Right ventricle myocardium inferior (tissue), 1 donor: ENCODE data around the gene NSL1. TPM values are rescaled to one million over a fixed set of nuclear protein-coding genes. Genes with fewer than 3 reads are reported as not detected.
A peak's percentile ranks its signal among the peaks of the same experiment; 100 is the strongest.
"Not testable (repeated sequence)": the region's sequence is repeated elsewhere in the genome, so short reads cannot be mapped to it uniquely, and the experiment has no call there.

ENCODE experiments used
- ATAC-seq: fragments of 200-7000 bp; cut with Tn5 transposase; one replicate; pipeline ENCODE4 v1.9.1; 2020; ENCODE audit warnings: mild to moderate bottlenecking, moderate library complexity
- DNase-seq: peaks from one replicate; pipeline ENCODE4 v3.0.0; 2021; ENCODE audit errors: missing footprints
- intact Hi-C: fragments of 100-400 bp; cut with DNase I; formaldehyde crosslinking; loops from one replicate; pipeline ENCODE4 v1.11.0; 2022
- total RNA-seq: library from RNA; stranded (reverse); fragmentation: NEBNext Ultra II Directional; extraction: Animal tissue kit (Norgen Biotek cat#: 25700); gene quantifications from one replicate; pipeline ENCODE4 v1.2.1, GENCODE V29; 2021
- donor health status: DM: no; HTN: yes; CAD: no; lungs with severe emphysema.

The NSL1 gene
- total RNA-seq, 1 donor from 2014 or later: 26.7 TPM

GRCh38 chr1:212791261-212791675, 309 bp downstream of the NSL1 start:
- no peak for DNase-seq
- peak; percentile 56 for ATAC-seq
- intact Hi-C loops: loop anchor here (1.0 kb wide), 1 partner anchor 183 kb away; the partner anchor contains the start of gene ATF3

- intact Hi-C loops: no loop called here
- ATAC-seq: no peak
- DNase-seq: no peak
Observed at GRCh38 chr1:212785871-212786270, 5.7 kb downstream of the NSL1 start.

- intact Hi-C loops: loop anchor here (5.0 kb wide), 2 partner anchors 117 to 327 kb away; no protein-coding TSS in a partner anchor
- DNase-seq (no peak), ATAC-seq (no peak)
Observed at GRCh38 chr1:212783976-212784375, 7.6 kb downstream of the NSL1 start.

GRCh38 chr1:212782422-212783154, 9.0 kb downstream of the NSL1 start:
- intact Hi-C loops: loop anchor here (1.0 to 5.0 kb wide), 3 partner anchors 115 to 325 kb away; no protein-coding TSS in a partner anchor
- peak; percentile 52 for ATAC-seq
- DNase-seq: no peak

DNA sequence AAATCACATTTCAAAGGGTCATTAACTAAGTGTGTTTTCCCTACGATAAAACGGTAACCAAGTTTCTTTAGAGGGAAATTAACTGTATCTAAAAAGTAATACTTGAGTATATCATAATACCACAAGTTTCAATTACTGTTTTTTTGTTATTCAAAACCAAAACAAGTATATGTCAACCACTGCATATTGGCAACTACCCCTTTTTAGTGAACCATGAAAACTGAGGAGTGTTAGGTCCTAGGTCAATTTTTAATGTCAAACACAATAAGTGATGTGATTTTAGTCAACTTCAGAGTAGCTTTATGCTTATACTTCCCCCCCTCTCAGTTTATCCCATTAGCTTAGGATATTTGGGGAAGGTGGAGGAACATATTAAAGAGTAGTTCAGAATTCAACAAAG, 10.4 kb downstream of the NSL1 start:
- ATAC-seq: no peak
- intact Hi-C loops: loop anchor here (5.0 kb wide), 2 partner anchors 114 to 324 kb away; no protein-coding TSS in a partner anchor
- no peak for DNase-seq

DNA sequence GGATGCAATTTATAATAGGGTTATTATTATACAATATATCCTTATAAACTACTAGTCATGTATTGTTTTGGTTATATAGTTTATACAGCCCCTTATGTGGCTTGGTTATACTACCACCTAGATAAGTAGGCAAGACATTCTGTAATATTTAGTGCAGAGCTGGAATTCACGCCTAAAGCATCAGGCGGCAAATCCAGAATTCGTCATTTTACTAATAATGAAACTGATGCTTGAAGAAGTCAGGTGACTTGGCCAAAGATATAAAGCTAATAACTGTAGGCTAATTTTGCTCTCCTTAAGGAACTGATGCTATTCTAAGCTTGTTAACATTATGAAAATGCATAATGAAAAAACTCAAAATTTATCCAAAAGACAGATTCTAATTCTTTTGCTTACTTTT, 10.8 kb downstream of the NSL1 start:
- DNase-seq: no peak
- intact Hi-C loops: loop anchor here (5.0 kb wide), 2 partner anchors 113 to 323 kb away; no protein-coding TSS in a partner anchor
- no peak for ATAC-seq

DNA sequence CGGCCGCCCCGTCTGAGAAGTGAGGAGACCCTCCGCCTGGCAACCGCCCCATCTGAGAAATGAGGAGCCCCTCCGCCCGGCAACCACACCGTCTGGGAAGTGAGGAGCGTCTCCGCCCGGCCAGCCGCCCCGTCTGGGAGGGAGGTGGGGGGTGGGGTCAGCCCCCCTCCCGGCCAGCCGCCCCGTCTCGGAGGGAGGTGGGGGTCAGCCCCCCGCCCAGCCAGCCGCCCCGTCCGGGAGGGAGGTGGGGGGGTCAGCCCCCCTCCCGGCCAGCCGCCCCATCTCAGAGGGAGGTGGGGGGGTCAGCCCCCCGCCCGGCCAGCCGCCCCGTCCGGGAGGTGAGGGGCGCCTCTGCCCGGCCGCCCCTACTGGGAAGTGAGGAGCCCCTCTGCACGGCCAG, 12.5 kb downstream of the NSL1 start:
- intact Hi-C loops, ATAC-seq, DNase-seq: not testable (repeated sequence)

- ATAC-seq (no peak), DNase-seq (no peak)
- intact Hi-C loops: no loop called here
Observed at GRCh38 chr1:212777151-212777550, 14.4 kb downstream of the NSL1 start.

DNA sequence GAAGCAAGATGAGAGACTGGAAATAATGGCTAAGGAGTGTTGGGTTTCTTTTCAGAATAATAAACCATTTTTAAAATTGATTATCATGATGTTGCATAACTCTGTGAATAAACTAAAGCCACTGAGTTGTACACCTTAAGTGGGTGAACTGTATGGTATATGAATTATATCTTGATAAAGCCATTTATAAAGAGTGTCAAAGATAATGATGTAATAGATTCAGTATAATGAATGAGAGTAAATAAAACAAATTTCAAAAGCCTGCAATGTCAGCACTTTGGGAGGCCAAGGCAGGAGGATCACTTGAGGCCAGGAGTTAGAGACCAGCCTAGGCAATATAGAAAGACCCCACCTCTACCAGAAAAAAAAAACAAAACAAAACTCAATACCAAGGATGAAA, 16.3 kb downstream of the NSL1 start:
- intact Hi-C loops: no loop called here
- ATAC-seq: no peak

DNA sequence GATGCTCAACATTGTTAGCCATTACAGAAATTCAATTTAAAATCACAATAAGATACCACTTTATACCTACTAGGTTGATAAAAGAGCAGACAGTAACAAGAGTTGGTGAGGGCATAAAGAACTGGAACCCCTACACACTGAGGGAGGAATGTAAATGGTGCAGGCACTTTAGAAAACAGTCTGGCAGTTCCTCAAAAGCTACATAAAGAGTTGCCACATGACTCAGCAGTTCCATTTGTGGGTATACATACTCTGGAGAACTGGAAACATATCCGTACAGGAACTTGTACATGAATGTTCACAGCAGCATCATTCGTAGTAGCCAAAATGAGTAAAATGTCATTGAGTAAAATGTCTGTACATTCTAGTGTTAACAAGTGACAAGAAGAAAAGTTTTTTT, 17.0 kb downstream of the NSL1 start:
- intact Hi-C loops: no loop called here
- ATAC-seq: peak; percentile 31

More for the DNA sequence above, 16.3 kb downstream of the NSL1 start:
- no peak for DNase-seq

DNA sequence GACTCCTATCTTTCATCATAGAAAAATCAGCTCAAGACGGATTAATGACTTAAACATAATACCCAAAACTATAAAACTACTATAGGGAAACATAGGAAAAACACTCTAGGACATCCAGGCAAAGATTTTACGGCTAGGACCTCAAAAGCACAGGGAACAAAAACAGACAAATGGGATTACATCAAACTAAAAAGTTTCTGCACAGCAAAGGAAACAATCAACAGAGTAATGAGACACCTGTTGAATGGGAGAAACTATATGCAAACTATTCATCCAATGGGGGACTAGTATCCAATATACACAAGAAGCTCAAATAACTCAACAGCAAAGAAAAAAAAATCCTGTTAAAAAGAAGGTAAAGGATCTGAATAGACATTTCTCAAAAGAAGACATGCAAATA, 18.6 kb downstream of the NSL1 start:
- DNase-seq: no peak
- intact Hi-C loops: no loop called here

More for the DNA sequence above, 17.0 kb downstream of the NSL1 start:
- no peak for DNase-seq

GRCh38 chr1:212771341-212771740, 20.2 kb downstream of the NSL1 start:
- intact Hi-C loops: no loop called here
- ATAC-seq (no peak), DNase-seq (no peak)

More for the DNA sequence above, 18.6 kb downstream of the NSL1 start:
- ATAC-seq: no peak

GRCh38 chr1:212769459-212770167, 22.0 kb downstream of the NSL1 start:
- ATAC-seq: no peak
- DNase-seq: no peak
- intact Hi-C loops: no loop called here

- intact Hi-C loops, ATAC-seq, DNase-seq: not testable (repeated sequence)
Observed at GRCh38 chr1:212766825-212767224, 24.8 kb downstream of the NSL1 start.

DNA sequence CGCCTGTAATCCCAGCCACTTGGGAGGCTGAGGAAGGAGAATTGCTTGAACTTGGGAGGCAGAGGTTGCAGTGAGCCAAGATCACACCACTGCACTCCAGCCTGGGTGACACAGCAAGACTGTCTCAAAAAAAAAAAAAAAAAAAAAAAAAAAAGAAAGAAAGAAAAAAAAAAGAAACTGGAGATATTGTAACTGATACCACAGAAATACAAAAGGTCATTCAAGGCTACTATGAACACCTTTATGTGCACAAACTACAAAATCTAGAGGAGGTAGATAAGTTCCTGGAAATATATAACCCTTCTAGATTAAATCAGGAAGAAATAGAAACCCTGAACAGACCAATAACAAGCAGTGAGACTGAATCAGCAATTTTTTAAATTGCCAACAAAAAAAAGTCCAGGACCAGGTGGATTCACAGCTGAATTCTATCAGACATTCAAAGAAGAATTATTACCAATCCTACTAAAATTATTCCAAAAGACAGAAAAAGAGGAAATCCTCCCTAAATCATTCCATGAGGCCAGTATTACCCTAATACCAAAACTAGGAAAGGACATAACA, 26.8 kb downstream of the NSL1 start:
- ATAC-seq, intact Hi-C loops, DNase-seq: not testable (repeated sequence)

DNA sequence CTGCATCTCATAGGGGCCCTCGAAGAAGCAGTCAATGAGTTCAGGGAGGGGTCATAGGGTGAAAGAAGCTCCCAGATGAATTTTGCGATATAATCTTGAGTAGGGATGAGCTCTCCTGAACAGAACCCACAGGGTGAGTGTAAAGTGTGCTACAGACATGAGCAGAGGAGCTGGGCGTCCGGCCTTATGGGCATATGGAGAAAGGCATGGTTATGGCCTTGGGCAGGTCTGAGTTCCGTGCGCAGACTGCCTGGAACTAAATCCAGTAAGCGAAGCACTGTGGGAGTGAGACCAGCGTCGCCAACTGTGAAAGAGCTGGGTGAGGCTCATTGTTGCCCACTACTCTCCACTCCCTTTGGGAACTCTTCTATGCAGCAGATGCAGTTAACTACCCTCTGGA, 28.7 kb downstream of the NSL1 start:
- DNase-seq (no peak), ATAC-seq (no peak)
- intact Hi-C loops: no loop called here

DNA sequence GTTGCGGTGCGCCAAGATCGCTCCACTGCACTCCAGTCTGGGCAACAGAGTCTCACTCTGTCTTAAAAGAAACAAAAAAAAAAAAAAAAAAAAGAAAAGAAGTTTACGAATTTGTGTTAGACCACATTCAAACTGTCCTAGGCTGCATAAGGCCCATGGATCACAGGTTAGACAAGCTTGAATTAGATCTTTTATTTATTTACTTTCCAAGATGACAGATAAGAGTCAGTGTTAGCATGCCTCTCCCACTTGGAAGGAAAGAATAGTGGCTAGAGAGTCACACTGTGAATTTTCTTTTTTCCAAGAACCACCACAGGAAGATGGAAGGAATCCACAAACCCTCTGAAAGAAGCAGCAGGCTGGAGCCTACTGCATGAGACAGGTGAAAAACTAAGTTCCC, 29.3 kb downstream of the NSL1 start:
- intact Hi-C loops: no loop called here
- DNase-seq: no peak
- ATAC-seq: no peak

DNA sequence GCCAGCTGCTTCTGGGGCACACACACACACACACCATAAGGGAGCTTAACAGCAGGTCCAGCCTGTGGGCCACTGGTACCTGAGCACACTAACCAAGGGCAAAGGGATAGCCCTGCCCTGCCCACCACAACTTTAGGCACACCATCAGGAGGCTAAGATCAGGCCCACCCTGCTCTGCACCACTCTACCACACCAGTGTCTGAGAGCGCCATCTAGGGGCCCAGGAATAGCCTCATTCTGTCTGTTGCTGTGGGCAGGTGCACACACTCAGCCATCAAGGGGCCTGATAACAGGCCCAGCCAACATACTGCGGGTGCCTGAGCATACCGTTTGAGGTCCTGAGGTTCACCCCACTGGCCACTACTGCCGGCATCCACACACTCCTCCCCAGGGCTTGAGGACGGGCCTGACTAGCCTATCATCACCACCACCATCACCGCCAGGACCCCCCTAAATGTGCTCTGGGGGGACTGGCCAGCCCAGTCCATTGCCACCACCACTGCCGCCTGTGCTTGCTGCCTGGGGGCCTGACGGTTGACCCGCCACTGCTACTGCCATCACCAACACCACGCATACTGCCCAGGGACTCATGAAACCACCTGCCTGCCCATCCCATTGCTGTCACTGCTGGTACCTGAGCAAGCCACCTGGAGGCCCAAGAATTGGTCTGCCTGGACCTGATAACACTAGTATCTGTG, 31.3 kb downstream of the NSL1 start:
- no peak for DNase-seq

DNA sequence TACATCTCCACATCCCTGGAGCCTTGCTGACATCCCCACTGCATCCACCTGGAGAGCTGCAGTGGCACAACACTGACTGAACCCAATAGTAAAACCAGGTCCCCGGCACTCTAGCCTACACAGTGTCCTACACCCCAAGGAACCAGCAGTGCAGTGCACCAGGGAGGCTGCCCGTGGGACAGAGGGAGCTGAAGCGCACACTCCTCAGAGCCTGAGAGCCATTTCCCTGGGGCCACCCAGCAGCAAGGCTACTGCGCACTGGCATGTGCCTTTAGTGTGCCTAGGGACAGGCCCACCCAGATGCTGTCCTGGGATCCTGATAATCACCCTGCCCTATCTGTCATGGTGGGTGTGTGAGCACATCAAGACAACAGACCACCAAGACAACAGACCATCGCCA, 31.9 kb downstream of the NSL1 start:
- no peak for DNase-seq
- intact Hi-C loops: no loop called here
- ATAC-seq: no peak

More for the DNA sequence above, 31.3 kb downstream of the NSL1 start:
- peak; percentile 16 for ATAC-seq
- intact Hi-C loops: no loop called here
